Measurements from ENCODE around the gene ABO.
"Not testable (repeated sequence)": the region's sequence is repeated elsewhere in the genome, so short reads cannot be mapped to it uniquely, and the experiment has no call there.

ABO gene

GRCh38 chr9:133286523-133286922, 11.5 kb upstream of the ABO start:
- DNase-seq: no peak

- DNase-seq: no peak
Observed at GRCh38 chr9:133285252-133285775, 10.3 kb upstream of the ABO start.

DNA sequence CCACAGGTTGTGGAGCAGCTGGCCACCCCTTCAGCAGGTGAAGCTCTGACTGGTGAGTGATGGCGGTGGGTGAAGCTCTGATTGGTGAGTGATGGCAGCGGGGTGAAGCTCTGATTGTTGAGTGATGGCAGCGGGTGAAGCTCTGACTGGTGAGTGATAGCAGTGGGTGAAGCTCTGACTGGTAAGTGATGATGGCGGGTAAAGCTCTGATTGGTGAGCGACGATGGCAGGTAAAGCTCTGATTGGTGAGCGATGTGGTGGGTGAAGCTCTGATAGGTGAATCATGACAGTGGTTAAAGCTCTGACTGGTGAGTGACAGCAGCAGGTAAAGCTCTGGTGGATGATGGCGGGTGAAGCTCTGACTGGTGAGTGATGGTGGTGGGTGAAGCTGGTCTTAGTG, 9.4 kb upstream of the ABO start:
- DNase-seq: no peak

DNA sequence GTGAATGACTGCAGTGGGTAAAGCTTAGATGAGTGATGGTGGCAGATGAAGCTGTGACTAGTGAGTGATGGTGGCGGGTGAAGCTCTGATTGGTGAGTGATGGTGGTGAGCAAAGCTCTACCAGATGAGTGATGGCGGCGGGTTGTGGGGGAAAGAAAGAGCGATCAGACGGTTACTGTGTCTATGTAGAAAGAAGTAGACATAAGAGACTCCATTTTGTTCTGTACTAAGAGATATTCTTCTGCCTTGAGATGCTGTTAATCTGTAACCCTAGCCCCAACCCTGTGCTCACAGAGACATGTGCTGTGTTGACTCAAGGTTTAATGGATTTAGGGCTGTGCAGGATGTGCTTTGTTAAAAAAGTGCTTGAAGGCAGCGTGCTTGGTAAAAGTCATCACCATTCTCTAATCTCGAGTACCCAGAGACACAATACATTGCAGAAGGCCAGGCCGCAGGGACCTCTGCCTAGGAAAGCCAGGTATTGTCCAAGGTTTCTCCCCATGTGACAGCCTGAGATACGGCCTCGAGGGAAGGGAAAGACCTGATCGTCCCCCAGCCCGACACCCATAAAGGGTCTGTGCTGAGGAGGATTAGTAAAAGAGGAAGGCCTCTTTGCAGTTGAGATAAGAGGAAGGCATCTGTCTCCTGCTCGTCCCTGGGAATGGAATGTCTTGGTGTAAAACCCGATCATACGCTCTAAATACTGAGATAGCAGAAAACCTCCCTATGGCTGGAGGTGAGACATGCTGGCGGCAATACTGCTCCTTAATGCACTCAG, 8.4 kb upstream of the ABO start:
- not testable (repeated sequence) for DNase-seq

DNA sequence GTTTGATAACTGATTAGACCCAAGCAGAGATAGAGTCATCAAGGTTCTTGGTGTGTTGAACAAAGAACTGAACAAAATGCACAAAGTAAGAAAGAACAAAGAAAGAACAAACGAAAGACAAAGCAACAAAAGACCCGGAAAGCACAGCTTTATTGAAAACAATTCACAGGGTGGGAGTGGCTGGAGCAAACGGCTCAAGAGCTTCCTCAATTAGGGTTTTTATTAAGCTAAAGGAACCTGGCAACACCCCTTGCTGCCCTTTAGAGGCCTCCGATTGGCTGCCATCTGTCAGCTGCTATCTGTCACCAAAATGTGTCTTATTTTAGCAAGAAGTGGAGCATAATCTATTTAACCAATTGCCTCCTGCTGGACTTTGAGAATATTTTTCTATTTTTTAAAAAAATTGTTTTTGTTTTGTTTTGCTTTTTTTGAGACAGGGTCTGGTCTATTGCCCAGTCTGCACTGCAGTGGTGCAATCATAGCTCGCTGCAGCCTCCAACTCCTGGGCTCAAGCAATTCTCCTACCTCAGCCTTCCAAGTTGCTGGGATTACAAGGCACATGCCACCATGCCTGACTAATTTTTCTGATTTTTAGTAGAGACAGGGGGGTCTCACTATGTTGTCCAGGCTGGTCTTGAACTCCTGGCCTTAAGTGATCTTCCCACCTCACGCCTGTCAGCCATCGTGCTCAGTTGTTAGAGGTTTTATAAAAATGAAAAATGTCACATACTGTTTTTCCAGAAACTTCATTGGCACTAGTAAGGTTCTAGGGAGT, 7.7 kb upstream of the ABO start:
- no peak for DNase-seq

DNA sequence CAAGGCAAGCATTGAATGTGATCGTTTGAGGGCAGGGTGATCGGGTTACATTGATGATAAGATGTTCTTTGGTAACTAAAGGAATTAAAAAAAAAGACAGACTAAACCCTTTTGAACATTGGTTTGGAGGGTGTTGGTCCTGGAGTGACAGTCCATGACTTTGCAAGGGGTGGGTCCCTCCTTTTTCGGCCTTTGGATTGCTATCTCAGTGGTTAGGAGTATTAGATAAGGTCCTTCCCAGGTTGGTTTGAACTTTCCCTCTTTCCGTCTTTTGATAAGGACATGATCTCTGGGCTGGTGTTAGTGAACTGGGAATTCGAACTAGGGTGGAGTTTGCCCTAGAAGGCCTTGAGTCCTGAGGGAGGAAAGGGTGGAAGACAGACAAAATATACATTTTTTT, 5.4 kb upstream of the ABO start:
- DNase-seq: no peak

DNA sequence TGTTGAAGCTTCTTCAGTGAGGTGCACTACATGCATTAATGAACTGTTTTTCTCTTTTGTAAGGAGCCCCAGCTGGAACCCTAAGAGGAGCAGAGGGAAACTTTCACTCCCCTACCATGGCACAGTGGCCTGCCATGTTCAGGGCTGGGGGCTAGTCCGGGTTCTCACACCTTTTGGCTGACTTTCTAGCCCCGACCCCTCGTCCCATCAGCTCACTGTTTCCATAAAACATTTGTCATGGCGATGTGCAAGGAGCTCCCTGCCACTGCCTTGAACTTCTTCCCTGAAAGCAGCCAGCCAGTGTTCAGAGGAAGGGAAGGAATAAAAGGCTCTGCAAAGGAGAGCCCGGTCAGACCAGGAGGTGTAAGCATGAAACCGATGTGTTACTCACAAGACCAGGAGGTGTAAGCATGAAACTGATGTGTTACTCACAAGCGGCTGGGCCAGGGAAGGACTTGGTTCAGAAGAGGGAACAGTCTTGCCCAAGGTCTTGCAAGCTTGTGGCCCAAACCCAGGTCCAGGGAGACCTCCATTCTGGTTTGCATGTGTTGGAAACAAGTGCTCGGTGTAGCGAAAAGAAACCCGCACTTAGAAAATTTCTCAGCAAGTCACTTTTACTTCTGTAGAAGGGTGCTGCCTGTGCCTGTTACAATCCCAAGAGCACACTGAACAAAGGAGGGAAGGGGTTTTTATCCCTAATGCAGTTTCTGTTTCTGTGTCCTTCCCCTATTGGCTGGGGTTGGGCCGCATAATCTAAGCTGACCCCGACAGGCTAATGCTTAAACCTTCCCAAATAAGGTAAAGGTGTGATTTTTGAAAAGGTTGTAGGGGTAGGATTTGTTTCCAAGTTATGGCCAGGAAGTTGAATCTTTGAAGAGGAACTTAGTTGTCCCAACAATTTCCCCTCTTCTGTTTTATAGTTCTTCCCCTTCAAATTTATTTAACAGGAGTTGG, 3.4 kb upstream of the ABO start:
- no peak for DNase-seq

GRCh38 chr9:133277467-133277866, 2.5 kb upstream of the ABO start:
- DNase-seq: no peak

DNA sequence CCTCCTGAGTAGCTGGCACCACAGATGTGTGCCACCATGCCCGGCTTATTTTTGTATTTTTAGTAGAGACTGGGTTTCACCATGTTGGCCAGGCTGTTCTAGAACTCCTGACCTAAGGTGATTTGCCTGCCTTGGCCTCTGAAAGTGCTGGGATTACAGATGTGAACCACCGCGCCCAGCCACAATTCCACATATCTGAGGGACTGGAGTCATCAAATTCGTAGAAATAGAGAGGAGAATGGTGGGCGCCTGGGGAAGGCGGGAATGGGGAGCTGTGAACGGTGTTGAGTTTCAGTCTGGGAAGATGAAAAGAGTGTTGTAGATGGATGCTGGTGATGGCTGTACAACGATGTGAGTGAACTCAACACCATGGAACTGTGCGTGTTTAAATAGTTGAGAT, 1.9 kb upstream of the ABO start:
- no peak for DNase-seq

DNA sequence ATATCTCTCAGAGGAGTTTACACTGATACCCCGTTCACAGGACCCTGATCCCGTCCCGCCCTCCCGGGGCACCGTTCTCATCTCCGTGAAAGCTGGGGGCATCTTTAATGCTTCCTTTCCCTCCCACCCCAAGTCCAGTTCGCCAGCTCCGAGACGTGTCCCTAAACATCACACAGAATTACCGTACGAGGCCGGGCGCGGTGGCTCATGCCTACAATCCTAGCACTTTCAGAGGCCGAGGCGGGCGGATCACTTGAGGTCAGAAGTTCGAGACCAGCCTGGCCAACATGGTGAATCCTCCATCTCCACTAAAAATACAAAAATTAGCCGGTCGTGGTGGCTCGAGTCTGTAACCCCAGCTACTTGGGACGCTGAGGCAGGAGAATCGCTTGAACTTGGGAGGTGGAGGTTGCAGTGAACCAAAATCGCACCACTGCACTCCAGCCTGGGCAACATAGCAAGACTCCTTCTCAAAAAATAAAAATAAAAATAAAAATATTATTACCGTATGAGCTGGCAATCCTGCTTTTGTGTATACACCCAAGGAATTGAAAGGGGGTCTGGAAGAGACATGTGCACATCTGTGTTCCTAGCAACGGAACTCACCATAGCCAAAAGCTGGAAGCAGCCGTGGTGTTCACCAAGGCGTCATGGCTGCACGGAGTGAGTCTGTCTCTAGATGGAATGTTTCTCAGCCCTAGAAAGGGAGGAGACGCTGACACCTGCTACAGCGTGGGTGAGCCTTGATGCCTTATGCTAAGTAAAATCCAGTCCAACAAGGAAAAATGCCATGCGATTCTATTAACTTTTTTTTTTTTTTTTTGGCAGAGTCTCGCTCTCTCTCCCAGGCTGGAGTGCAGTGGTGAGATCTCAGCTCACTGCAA, 1.2 kb upstream of the ABO start:
- no peak for DNase-seq

- DNase-seq: no peak
Observed at GRCh38 chr9:133274236-133275104, 531 bp downstream of the ABO start.

DNA sequence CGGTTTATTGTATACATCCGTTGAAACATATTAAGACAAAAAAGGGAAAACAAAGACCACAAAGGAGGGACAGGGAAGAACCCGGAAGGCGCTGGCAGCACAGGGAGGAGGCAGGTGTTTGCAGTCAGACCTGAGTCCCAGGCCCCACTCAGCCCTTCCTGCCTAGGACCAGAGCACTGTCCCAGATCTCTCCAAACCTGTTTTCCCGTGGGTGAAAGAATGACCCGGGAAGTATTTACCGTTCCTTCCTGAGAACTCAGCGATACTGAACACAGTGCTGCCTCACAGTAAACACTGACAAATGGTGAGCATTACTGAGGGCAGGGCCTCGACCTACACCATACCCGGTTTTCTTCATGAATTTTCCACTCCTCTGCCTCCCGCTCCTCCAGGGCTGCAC, 1.2 kb downstream of the ABO start:
- no peak for DNase-seq

GRCh38 chr9:133273098-133273497, 1.9 kb downstream of the ABO start:
- no peak for DNase-seq

DNA sequence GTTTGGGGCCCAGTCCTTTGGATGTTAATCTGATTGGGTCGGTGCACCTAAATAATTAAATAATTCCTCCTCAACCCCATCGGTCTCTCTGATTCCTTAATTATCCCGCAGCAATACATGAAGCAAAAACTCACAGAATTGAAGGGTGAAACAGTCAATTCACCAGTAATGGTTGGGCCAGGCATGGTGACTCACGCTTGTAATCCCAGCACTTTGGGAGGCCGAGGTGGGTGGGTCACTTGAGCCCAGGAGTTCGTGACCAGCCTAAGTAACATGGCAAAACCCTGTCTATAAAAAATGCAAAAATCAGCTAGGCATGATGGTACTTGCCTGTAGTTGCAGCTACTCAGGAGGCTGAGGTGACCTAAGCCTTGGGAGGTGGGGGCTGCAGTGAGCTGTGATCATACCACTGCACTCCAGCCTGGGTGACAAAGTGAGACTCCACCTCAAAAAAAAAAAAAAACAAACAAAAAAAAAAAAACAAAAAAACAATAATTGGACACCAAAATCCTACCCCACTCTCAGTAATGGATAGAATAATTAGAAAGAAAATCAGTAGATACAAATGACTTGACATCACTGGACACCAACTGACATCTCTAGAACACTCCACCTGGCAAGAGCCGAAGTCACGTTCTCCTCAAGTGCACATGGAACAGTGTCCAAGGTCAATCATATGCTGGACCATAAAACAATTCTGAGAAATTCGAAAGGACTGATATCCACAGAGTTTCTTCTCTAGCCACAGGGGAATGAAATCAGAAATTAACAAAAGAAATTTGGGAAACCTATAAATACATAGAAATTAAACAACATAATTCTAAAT, 5.3 kb downstream of the ABO start:
- no peak for DNase-seq

- not testable (repeated sequence) for DNase-seq
Observed at GRCh38 chr9:133269136-133269535, 5.9 kb downstream of the ABO start.

- DNase-seq: no peak
Observed at GRCh38 chr9:133268335-133269056, 6.5 kb downstream of the ABO start.

GRCh38 chr9:133264235-133264764, 10.7 kb downstream of the ABO start:
- DNase-seq: no peak

- DNase-seq: no peak
Observed at GRCh38 chr9:133263557-133263956, 11.4 kb downstream of the ABO start.

DNA sequence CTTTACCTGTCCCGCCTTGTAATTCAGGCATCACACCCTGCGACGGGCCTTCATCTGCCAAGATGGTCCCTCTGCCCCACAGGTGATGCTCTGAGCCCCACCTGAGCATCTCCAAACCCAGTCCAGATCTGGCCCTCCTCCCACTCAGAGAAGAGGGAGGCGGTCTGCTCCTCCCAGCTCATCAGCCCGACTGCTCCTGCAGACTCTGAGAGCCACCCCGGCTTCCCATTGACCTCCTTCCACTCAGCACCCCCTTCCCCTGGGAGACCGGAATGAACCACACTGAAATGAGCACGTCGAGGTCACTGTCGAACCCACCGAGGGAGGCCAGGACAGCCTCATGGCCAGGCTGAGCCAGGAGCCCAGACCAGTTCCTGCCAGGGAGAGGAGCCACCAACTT, 12.8 kb downstream of the ABO start:
- no peak for DNase-seq
